Hepatocyte (in vitro differentiated cells): ENCODE results near the gene CD79A. TPM values are rescaled to one million over a fixed set of nuclear protein-coding genes. Genes with fewer than 3 reads are reported as not detected.
A peak's percentile ranks its signal among the peaks of the same experiment; 100 is the strongest.
"Not testable (repeated sequence)": the region's sequence is repeated elsewhere in the genome, so short reads cannot be mapped to it uniquely, and the experiment has no call there.

Experiments used
- DNase-seq: peaks from one replicate; pipeline ENCODE4 v3.0.0-alpha.2; 2016; ENCODE audit warnings: low spot score
- H2AFZ ChIP-seq: fragments of 200-600 bp; sonication (generic); 2 replicates; pipeline ENCODE4 v1.6.0; 2016; ENCODE audit warnings: antibody characterized with exemption, mild to moderate bottlenecking
- H3K27ac ChIP-seq: fragments of 200-600 bp; sonication (generic); 2 replicates; pipeline ENCODE4 v1.5.1; 2016; ENCODE audit warnings: mild to moderate bottlenecking
- H3K27me3 ChIP-seq: fragments of 200-600 bp; sonication (generic); 2 replicates; pipeline ENCODE4 v1.6.1; 2016
- H3K36me3 ChIP-seq: fragments of 200-600 bp; sonication (generic); replicated peaks from 2 replicates; pipeline ENCODE4 v1.5.1; 2016; ENCODE audit warnings: low read depth; ENCODE audit not compliant: insufficient read depth
- H3K4me1 ChIP-seq: fragments of 200-600 bp; sonication (generic); 2 replicates; pipeline ENCODE4 v1.5.1; 2016; ENCODE audit warnings: mild to moderate bottlenecking, moderate library complexity; ENCODE audit not compliant: insufficient read depth
- H3K4me2 ChIP-seq: fragments of 200-600 bp; sonication (generic); 2 replicates; pipeline ENCODE4 v1.6.0; 2016
- H3K4me3 ChIP-seq: fragments of 200-600 bp; sonication (generic); 2 replicates; pipeline ENCODE4 v1.5.1; 2016; ENCODE audit warnings: mild to moderate bottlenecking
- H3K79me2 ChIP-seq: fragments of 200-600 bp; sonication (generic); 2 replicates; pipeline ENCODE4 v1.6.0; 2017; ENCODE audit warnings: mild to moderate bottlenecking
- H3K9me2 ChIP-seq: fragments of 200-600 bp; sonication (generic); replicated peaks from 2 replicates; pipeline ENCODE4 v1.6.0; 2017; ENCODE audit warnings: mild to moderate bottlenecking; ENCODE audit not compliant: insufficient read depth
- H3K9me3 ChIP-seq: fragments of 200-600 bp; sonication (generic); 2 replicates; pipeline ENCODE4 v1.5.1; 2016; ENCODE audit warnings: low read depth, mild to moderate bottlenecking
- H4K20me1 ChIP-seq: fragments of 200-600 bp; sonication (generic); 2 replicates; pipeline ENCODE4 v1.6.0; 2016; ENCODE audit warnings: mild to moderate bottlenecking; ENCODE audit not compliant: insufficient read depth, poor library complexity, severe bottlenecking
- CTCF ChIP-seq: fragments of 200-600 bp; sonication (generic); IDR thresholded peaks from 2 replicates; pipeline ENCODE4 v1.5.1; 2016; ENCODE audit warnings: antibody characterized with exemption, mild to moderate bottlenecking; ENCODE audit not compliant: poor library complexity
- EZH2 ChIP-seq: fragments of 200-600 bp; sonication (generic); IDR thresholded peaks from 2 replicates; pipeline ENCODE4 v1.6.1; 2016; ENCODE audit warnings: antibody characterized with exemption, mild to moderate bottlenecking, borderline replicate concordance
- EZH2phosphoT487 ChIP-seq: fragments of 200-600 bp; sonication (generic); IDR thresholded peaks from one replicate; pipeline ENCODE4 v1.6.1; 2018; ENCODE audit warnings: antibody characterized with exemption, mild to moderate bottlenecking, low read depth, moderate library complexity; ENCODE audit not compliant: unreplicated experiment, severe bottlenecking
- WGBS: methylation state at CpG from one replicate; pipeline ENCODE4 v1.1.6; 2016; ENCODE audit warnings: low lambda C conversion rate; ENCODE audit errors: missing lambda C conversion rate; 5-methylcytosine and 5-hydroxymethylcytosine counted together
- polyA plus RNA-seq: library from polyadenylated mRNA; unstranded; fragments of >200 nt; fragmentation: Nextera tagmentation; extraction: Ambion mirVana; gene quantifications from 2 replicates; pipeline ENCODE4 v1.2.1, GENCODE V29; 2016
- total RNA-seq: library from RNA; depleted of rRNA; stranded (reverse); fragments of >200 nt; gene quantifications from 2 replicates; pipeline ENCODE4 v1.2.3, GENCODE V29; 2014

CD79A gene
- total and polyA plus RNA-seq, 2 experiments from 2014 or later, result 0.27 to 0.37 TPM

- Histone ChIP-seq H3K4me2 (no peak overlapping the region), H3K9me3 (no peaks in the 10 kb centered on the region), H3K9me2 (no peaks in the 10 kb centered on the region), H3K4me1 (no peaks in the 10 kb centered on the region), H2AFZ (no peak overlapping the region), H3K27ac (no peak overlapping the region), H3K27me3 (no peaks in the 10 kb centered on the region), H3K4me3 (no peak overlapping the region), H4K20me1 (peaks cover 44% of the 10 kb centered on the region), H3K79me2 (peaks cover 14% of the 10 kb centered on the region), H3K36me3 (no peaks in the 10 kb centered on the region)
- TF ChIP-seq EZH2phosphoT487 (no peak), EZH2 (no peak), CTCF (no peak)
- no peak for DNase-seq
- 92% methylated on average over 16 of the region's 16 CpGs for WGBS
Measured at GRCh38 chr19:41871573-41872383, 5.3 kb upstream of the CD79A start.

GRCh38 chr19:41872384-41872774 lies 4.7 kb upstream of the CD79A start:
- no peaks in the 10 kb centered on the region for H3K9me2 ChIP-seq
- H3K9me3 ChIP-seq, result no peaks in the 10 kb centered on the region
- peaks cover 8% of the 10 kb centered on the region for H3K79me2 ChIP-seq
- no peak overlapping the region for H2AFZ ChIP-seq
- H3K36me3 ChIP-seq, result no peaks in the 10 kb centered on the region
- no peak for DNase-seq
- H3K4me1 ChIP-seq, result no peaks in the 10 kb centered on the region
- no peaks in the 10 kb centered on the region for H3K27me3 ChIP-seq
- TF ChIP-seq CTCF (no peak), EZH2 (no peak), EZH2phosphoT487 (no peak)
- peaks cover 38% of the 10 kb centered on the region for H4K20me1 ChIP-seq
- 94% methylated on average over 12 of the region's 12 CpGs for WGBS
- no peak overlapping the region for H3K4me2 ChIP-seq
- no peak overlapping the region for H3K4me3 ChIP-seq
- no peak overlapping the region for H3K27ac ChIP-seq

GRCh38 chr19:41872775-41873647 lies 4.1 kb upstream of the CD79A start:
- 47% methylated on average over 18 of the region's 18 CpGs for WGBS
- Histone ChIP-seq H3K4me2 (no peak overlapping the region), H2AFZ (no peak overlapping the region), H4K20me1 (peaks cover 32% of the 10 kb centered on the region), H3K9me2 (no peaks in the 10 kb centered on the region), H3K4me1 (no peaks in the 10 kb centered on the region), H3K36me3 (no peaks in the 10 kb centered on the region), H3K9me3 (no peaks in the 10 kb centered on the region), H3K79me2 (peaks cover 2% of the 10 kb centered on the region), H3K27me3 (no peaks in the 10 kb centered on the region), H3K27ac (no peak overlapping the region), H3K4me3 (no peak overlapping the region)
- peak; percentile 88 for DNase-seq
- TF ChIP-seq CTCF, result peak; percentile 76
- TF ChIP-seq EZH2, result no peak

- H3K36me3 ChIP-seq, H3K9me2 ChIP-seq, H3K9me3 ChIP-seq, H4K20me1 ChIP-seq, H3K4me1 ChIP-seq, H3K4me2 ChIP-seq, DNase-seq, H3K79me2 ChIP-seq, H3K4me3 ChIP-seq, H3K27me3 ChIP-seq, H3K27ac ChIP-seq, H2AFZ ChIP-seq: not testable (repeated sequence)
- WGBS, result 88% methylated on average over 3 of the region's 3 CpGs
Measured at GRCh38 chr19:41875973-41876372, 1.1 kb upstream of the CD79A start.
